ENCODE measurements around the gene PHOSPHO2.

Gene PHOSPHO2

GRCh38 chr2:169716238-169716886, 22.1 kb downstream of the PHOSPHO2 start:
- peak in 1 of 58 donors; percentile 16 for DNase-seq

DNA sequence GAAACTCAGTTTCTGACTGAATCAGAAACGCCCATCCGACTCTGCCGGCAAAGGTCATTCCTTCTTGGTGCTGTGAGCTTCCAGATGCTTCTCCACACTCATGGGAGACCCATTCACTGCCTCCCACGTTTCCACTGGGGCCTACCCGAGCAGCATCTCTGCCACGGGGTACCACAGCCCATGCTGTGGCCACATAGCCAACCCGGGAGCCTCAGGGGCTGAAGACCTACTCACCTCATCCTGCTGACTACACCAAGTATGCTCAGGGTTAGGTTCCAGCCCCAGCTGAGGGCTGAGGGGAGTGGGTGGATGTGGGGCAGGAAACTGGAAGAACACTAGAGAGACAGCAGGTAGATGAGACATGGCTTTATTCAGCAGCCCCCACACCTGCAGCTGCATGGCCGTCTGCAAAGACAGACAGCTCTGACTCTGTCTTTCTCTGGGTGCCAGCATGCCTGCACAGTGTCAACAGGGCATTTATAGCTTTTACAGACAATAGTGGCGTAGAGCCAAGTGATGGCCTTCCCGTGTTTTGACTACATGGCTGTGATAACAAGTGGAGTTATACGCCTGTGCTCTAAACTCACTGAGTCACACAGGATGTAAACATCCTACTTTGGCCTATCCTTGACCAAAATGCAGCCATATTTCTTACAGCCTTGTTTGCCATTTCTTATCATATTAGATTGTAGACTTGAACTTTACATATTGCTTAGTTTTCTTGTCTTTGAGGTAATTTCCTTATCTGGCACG, 22.8 kb downstream of the PHOSPHO2 start:
- peak in 3 of 58 donors; percentile 11 to 69 (median 12) for DNase-seq

GRCh38 chr2:169717691-169718063, 23.4 kb downstream of the PHOSPHO2 start:
- no peak for DNase-seq

- DNase-seq, result no peak
Measured at GRCh38 chr2:169718930-169719504, 24.7 kb downstream of the PHOSPHO2 start.

DNA sequence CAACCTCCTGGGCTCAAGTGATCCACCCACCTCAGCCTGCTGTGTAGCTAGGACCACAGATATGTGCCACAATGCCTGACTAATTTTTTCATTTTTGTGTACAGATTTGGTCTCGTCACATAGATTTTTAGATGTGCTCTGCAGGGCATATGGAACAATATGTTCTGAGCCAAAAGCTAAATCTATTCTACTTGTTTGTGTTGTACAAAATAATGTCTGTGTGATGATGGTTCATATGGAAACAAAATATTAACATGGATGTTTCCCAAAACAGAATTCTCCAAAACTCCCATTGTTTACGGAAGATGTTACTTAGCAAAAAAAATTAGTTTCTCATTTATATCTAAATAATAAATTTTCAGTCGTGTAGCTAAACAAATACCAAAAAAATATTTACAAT, 26.7 kb downstream of the PHOSPHO2 start:
- DNase-seq, result peak in 1 of 58 donors; percentile 10

DNA sequence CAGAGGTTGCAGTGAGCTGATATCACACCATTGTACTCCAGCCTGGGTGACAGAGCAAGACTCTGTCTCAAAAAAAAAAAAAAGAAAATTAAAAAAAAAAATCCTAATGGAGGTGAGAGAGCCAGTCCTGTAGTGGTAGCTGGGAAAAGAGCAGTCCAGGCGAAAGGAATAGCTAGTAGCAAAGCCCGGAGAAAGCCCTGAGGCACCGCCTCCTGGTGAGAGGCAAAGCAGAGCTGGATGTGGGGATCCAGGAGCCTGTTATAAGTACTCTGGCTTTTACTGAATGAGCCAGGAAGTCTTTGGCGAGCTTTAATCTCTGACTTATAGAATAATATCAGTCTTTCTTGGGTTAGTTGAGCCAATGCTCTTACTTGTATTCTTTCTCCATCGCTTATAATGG, 32.8 kb downstream of the PHOSPHO2 start:
- DNase-seq, result no peak

DNA sequence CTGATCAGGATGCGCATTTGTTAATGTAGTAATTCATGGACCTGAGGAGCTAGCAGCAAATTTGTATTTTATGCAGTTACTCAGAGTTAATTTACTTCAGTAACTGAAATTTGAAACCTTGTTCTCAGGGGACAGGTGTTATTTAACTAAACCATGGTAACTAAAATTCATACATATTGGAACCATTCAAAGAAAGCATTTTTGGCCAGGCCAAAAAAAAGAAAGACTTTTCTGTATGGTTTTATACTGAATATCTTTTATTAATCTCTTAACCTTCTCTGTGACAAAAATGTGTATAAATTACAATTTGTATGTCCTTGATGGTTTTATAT, 35.0 kb downstream of the PHOSPHO2 start:
- no peak for DNase-seq

DNA sequence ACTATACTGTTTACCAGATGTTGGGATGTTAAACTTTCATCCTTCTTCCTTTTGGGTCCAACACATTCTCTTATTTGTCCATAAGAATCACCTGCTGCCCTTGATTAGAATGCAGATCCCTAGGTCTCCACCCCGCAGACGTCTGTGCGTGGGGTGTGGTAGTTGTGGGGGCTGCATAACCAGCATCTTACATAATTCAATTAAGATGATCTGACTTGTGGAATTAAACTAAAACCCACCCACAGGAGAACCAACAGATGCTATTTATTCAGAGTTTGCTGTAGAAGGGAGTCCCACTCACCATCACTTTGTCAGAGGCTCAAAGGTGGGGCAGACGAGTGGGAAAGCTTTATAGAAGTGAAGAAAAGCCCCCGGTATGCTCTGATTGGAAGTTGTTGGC, 37.8 kb downstream of the PHOSPHO2 start:
- DNase-seq, result no peak

DNA sequence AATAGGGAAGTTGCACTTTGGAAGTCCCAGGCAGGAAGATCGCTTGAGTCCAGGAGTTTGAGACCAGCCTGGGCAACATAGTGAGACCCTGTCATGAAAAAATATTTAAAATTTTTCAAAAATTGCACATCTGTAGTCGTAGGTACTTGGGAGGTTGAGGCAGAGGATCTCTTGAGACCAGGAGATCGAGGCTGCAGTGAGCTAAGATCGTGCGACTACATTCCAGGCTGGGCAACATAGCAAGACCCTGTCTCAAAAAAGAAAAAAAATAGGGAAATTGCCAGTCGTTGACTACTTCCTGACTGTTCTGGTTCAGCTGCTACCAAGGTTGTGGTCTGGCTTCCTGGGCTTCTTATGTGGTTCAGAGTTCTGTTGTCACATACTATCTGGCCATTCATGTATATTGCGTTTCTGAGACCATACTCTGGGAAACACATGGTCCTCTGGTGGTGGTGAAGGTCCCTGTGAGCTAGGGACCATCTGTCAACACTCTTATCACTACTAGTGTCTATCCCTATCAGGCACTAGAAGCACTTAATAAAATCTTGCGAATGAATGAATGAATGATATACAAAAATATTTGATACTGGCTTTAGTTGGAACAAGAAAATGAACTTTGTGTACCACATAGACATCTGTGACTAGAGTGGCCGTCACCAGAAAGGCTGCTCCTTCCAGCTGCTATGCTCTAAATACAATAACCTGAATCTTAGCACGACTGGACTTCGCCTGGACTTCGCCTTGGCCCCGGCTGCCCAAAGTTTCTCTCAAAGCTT, 38.5 kb downstream of the PHOSPHO2 start:
- DNase-seq, result no peak

- DNase-seq, result peak in 13 of 58 donors; percentile 5 to 54 (median 15)
Measured at GRCh38 chr2:169734169-169734847, 40.0 kb downstream of the PHOSPHO2 start.

GRCh38 chr2:169735623-169736022, 41.4 kb downstream of the PHOSPHO2 start:
- DNase-seq, result no peak

DNA sequence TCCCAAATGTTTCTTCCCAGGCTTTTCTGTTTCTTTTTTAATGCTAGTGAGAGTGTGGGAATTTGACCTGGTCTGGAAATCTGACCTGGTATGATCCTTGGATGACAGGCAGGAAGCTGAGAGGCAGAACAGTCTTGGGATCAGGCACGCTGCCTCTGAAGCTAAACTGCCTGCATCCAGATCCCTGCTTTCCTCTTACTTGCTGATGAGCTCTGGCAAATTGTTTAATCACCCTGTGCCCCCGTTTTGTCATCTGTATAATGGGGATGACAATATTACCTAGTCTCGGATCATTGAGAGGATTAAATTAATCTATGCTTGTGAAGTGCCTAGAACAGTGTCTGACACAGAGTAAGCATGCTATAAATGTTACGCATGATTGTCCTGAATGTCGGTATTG, 42.6 kb downstream of the PHOSPHO2 start:
- DNase-seq, result no peak

GRCh38 chr2:169738566-169739229, 44.4 kb downstream of the PHOSPHO2 start:
- DNase-seq, result no peak

DNA sequence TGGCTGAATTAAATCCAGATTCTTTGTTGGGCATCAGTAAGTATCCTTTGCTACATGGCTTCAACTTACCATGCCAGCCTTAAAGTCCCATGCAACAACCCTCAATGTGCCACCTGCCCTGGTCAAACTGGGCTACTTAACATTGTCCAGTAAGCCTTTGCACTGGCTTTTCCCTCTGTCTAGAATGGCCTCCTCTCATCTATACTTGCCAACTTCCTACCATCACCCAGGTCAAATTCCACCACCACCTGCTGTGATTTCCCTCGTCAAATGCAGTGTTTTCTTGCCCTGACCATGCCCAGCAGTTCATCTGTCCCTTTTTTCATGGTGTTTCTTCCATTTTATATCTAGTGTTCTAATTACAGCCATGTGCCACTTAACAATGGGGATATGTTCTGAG, 45.1 kb downstream of the PHOSPHO2 start:
- no peak for DNase-seq

- DNase-seq, result peak in 30 of 58 donors; percentile 2 to 66 (median 27)
Measured at GRCh38 chr2:169743549-169743948, 49.3 kb downstream of the PHOSPHO2 start.

- DNase-seq, result no peak
Measured at GRCh38 chr2:169746240-169746639, 52.0 kb downstream of the PHOSPHO2 start.

- no peak for DNase-seq
Measured at GRCh38 chr2:169748319-169748718, 54.0 kb downstream of the PHOSPHO2 start.

All from anterior cingulate cortex (tissue), 58 donors.